Neural cell (in vitro differentiated cells): ENCODE data around the gene COPRS. TPM values are rescaled to one million over a fixed set of nuclear protein-coding genes. Genes with fewer than 3 reads are reported as not detected.

Experiments used
- H2AFZ ChIP-seq: fragments of 200-600, 300-800 bp; sonication (generic), shearing (Covaris generic); 2 replicates; pipeline ENCODE4 v1.6.0; 2014; ENCODE audit warnings: low read depth, mild to moderate bottlenecking, antibody characterized with exemption, low read length, moderate library complexity
- H3F3A ChIP-seq: fragments of 200-600 bp; shearing (Covaris generic); 2 replicates; pipeline ENCODE4 v1.6.1; 2016; ENCODE audit warnings: mild to moderate bottlenecking, moderate library complexity, mixed read lengths, antibody characterized with exemption, low read length; ENCODE audit not compliant: insufficient read depth, poor library complexity, severe bottlenecking
- H3K27ac ChIP-seq: fragments of 200-600, 300-800 bp; sonication (generic), shearing (Covaris generic); 2 replicates; pipeline ENCODE4 v1.5.1; 2014; ENCODE audit warnings: mild to moderate bottlenecking, low read length, moderate library complexity
- H3K27me3 ChIP-seq: fragments of 300-800, 200-600 bp; sonication (generic), shearing (Covaris generic); 2 replicates; pipeline ENCODE4 v1.6.0; 2014; ENCODE audit warnings: mild to moderate bottlenecking, low read depth, low read length, moderate library complexity; ENCODE audit not compliant: insufficient read depth
- H3K36me3 ChIP-seq: fragments of 300-800, 200-600 bp; sonication (generic), shearing (Covaris generic); 2 replicates; pipeline ENCODE4 v1.5.1; 2014; ENCODE audit warnings: mild to moderate bottlenecking, antibody characterized with exemption, low read length, moderate library complexity; ENCODE audit not compliant: insufficient read depth
- H3K4me2 ChIP-seq: fragments of 300-800, 200-600 bp; sonication (generic), shearing (Covaris generic); 2 replicates; pipeline ENCODE4 v1.6.0; 2014; ENCODE audit warnings: mild to moderate bottlenecking, low read length
- H3K4me3 ChIP-seq: fragments of 300-800, 200-600 bp; sonication (generic), shearing (Covaris generic); 2 replicates; pipeline ENCODE4 v1.5.1; 2014; ENCODE audit warnings: mild to moderate bottlenecking, low read length, moderate library complexity
- H3K79me2 ChIP-seq: fragments of 200-600 bp; shearing (Covaris generic); replicated peaks from 2 replicates; pipeline ENCODE4 v1.6.0; 2014; ENCODE audit warnings: mild to moderate bottlenecking, low read length, moderate library complexity; ENCODE audit not compliant: insufficient read depth
- H3K9ac ChIP-seq: fragments of 300-800, 200-600 bp; sonication (generic), shearing (Covaris generic); 2 replicates; pipeline ENCODE4 v1.6.1; 2016; ENCODE audit warnings: mild to moderate bottlenecking, low read length, mixed read lengths
- H3K9me2 ChIP-seq: fragments of 200-600 bp; shearing (Covaris generic); 2 replicates; pipeline ENCODE4 v1.6.1; 2016; ENCODE audit warnings: mild to moderate bottlenecking, low read length, mixed read lengths; ENCODE audit not compliant: insufficient read depth
- H3K9me3 ChIP-seq: fragments of 200-600, 300-800 bp; sonication (generic), shearing (Covaris generic); 2 replicates; pipeline ENCODE4 v1.6.1; 2016; ENCODE audit warnings: mild to moderate bottlenecking, mixed run types, low read length, moderate library complexity, mixed read lengths
- H4K20me1 ChIP-seq: fragments of 200-600 bp; shearing (Covaris generic); 2 replicates; pipeline ENCODE4 v1.6.1; 2016; ENCODE audit warnings: mild to moderate bottlenecking, mixed run types; ENCODE audit not compliant: insufficient read depth
- EP300 ChIP-seq: fragments of 450-650 bp; conservative IDR thresholded peaks from 2 replicates; pipeline ENCODE4 v1.6.1; 2014; ENCODE audit warnings: antibody characterized with exemption, mild to moderate bottlenecking, moderate library complexity; ENCODE audit not compliant: poor library complexity, severe bottlenecking
- EZH2 ChIP-seq: fragments of 200-600, 300-800 bp; shearing (Covaris generic), sonication (generic); IDR thresholded peaks from 2 replicates; pipeline ENCODE4 v1.6.1; 2014; ENCODE audit warnings: antibody characterized with exemption, low read length, borderline replicate concordance, mild to moderate bottlenecking; ENCODE audit not compliant: insufficient read depth, poor library complexity, severe bottlenecking
- MXI1 ChIP-seq: fragments of 450-650 bp; conservative IDR thresholded peaks from 2 replicates; pipeline ENCODE4 v1.6.1; 2014; ENCODE audit warnings: antibody characterized with exemption, mild to moderate bottlenecking; ENCODE audit not compliant: poor library complexity, severe bottlenecking
- POLR2AphosphoS5 ChIP-seq: IDR thresholded peaks from 2 replicates; pipeline ENCODE4 v1.6.1; 2012
- RAD21 ChIP-seq: fragments of 450-650 bp; conservative IDR thresholded peaks from 2 replicates; pipeline ENCODE4 v1.6.1; 2014; ENCODE audit warnings: antibody characterized with exemption, mild to moderate bottlenecking, moderate library complexity
- SMC3 ChIP-seq: fragments of 450-650 bp; conservative IDR thresholded peaks from 2 replicates; pipeline ENCODE4 v1.6.1; 2014; ENCODE audit warnings: antibody characterized with exemption, mild to moderate bottlenecking, moderate library complexity; ENCODE audit not compliant: poor library complexity
- TAF1 ChIP-seq: IDR thresholded peaks from 2 replicates; pipeline ENCODE4 v1.6.1; 2012; ENCODE audit warnings: low read depth
- polyA plus RNA-seq: library from polyadenylated mRNA; depleted of rRNA; stranded (reverse); fragments of >200 nt; gene quantifications from 2 replicates; pipeline ENCODE4 v1.2.3, GENCODE V29; 2014
- TF ChIP-seq, protein P1 (sequence below): fragments of 450-650 bp; IDR thresholded peaks from 2 replicates; pipeline ENCODE4 v1.5.1; 2014; ENCODE audit warnings: antibody characterized with exemption, mild to moderate bottlenecking, moderate library complexity; ENCODE audit not compliant: poor library complexity, severe bottlenecking
- TF ChIP-seq, protein P2 (sequence below): IDR thresholded peaks from 2 replicates; pipeline ENCODE4 v1.6.1; 2012; ENCODE audit warnings: borderline replicate concordance

Gene COPRS
- polyA plus RNA-seq, 1 donor from 2014 or later: 67.9 TPM

GRCh38 chr17:31841850-31842194, 17.2 kb downstream of the COPRS start:
- Histone ChIP-seq H2AFZ (no peak overlapping the region), H3K36me3 (no peaks in the 10 kb centered on the region), H3F3A (no peaks in the 10 kb centered on the region), H3K9me3 (no peaks in the 10 kb centered on the region), H3K9ac (no peak overlapping the region), H3K4me2 (no peak overlapping the region), H3K27me3 (no peaks in the 10 kb centered on the region), H3K27ac (no peak overlapping the region), H3K4me3 (no peak overlapping the region), H4K20me1 (no peaks in the 10 kb centered on the region), H3K79me2 (no peaks in the 10 kb centered on the region), H3K9me2 (no peaks in the 10 kb centered on the region)
- TF ChIP-seq SMC3 (no peak), RAD21 (no peak), MXI1 (no peak), EZH2 (no peak), TAF1 (no peak), EP300 (no peak), POLR2AphosphoS5 (no peak)
- TF ChIP-seq, protein P1, sequence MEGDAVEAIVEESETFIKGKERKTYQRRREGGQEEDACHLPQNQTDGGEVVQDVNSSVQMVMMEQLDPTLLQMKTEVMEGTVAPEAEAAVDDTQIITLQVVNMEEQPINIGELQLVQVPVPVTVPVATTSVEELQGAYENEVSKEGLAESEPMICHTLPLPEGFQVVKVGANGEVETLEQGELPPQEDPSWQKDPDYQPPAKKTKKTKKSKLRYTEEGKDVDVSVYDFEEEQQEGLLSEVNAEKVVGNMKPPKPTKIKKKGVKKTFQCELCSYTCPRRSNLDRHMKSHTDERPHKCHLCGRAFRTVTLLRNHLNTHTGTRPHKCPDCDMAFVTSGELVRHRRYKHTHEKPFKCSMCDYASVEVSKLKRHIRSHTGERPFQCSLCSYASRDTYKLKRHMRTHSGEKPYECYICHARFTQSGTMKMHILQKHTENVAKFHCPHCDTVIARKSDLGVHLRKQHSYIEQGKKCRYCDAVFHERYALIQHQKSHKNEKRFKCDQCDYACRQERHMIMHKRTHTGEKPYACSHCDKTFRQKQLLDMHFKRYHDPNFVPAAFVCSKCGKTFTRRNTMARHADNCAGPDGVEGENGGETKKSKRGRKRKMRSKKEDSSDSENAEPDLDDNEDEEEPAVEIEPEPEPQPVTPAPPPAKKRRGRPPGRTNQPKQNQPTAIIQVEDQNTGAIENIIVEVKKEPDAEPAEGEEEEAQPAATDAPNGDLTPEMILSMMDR: no peak
- TF ChIP-seq, protein P2, sequence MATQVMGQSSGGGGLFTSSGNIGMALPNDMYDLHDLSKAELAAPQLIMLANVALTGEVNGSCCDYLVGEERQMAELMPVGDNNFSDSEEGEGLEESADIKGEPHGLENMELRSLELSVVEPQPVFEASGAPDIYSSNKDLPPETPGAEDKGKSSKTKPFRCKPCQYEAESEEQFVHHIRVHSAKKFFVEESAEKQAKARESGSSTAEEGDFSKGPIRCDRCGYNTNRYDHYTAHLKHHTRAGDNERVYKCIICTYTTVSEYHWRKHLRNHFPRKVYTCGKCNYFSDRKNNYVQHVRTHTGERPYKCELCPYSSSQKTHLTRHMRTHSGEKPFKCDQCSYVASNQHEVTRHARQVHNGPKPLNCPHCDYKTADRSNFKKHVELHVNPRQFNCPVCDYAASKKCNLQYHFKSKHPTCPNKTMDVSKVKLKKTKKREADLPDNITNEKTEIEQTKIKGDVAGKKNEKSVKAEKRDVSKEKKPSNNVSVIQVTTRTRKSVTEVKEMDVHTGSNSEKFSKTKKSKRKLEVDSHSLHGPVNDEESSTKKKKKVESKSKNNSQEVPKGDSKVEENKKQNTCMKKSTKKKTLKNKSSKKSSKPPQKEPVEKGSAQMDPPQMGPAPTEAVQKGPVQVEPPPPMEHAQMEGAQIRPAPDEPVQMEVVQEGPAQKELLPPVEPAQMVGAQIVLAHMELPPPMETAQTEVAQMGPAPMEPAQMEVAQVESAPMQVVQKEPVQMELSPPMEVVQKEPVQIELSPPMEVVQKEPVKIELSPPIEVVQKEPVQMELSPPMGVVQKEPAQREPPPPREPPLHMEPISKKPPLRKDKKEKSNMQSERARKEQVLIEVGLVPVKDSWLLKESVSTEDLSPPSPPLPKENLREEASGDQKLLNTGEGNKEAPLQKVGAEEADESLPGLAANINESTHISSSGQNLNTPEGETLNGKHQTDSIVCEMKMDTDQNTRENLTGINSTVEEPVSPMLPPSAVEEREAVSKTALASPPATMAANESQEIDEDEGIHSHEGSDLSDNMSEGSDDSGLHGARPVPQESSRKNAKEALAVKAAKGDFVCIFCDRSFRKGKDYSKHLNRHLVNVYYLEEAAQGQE: no peak

GRCh38 chr17:31838636-31839225, 20.3 kb downstream of the COPRS start:
- H3K9me2 ChIP-seq: no peaks in the 10 kb centered on the region
- H4K20me1 ChIP-seq: no peaks in the 10 kb centered on the region
- H3K4me2 ChIP-seq: no peak overlapping the region
- no peak overlapping the region for H3K4me3 ChIP-seq
- H3F3A ChIP-seq: no peaks in the 10 kb centered on the region
- H3K9me3 ChIP-seq: no peaks in the 10 kb centered on the region
- H3K27ac ChIP-seq: no peak overlapping the region
- no peaks in the 10 kb centered on the region for H3K79me2 ChIP-seq
- no peak overlapping the region for H2AFZ ChIP-seq
- TF ChIP-seq EZH2 (no peak), EP300 (no peak), TAF1 (no peak)
- no peaks in the 10 kb centered on the region for H3K27me3 ChIP-seq
- H3K9ac ChIP-seq: no peak overlapping the region
- H3K36me3 ChIP-seq: no peaks in the 10 kb centered on the region
